ENCODE results near the gene RPL7A. TPM values are rescaled to one million over a fixed set of nuclear protein-coding genes. Genes with fewer than 3 reads are reported as not detected.
"Not testable (repeated sequence)": the region's sequence is repeated elsewhere in the genome, so short reads cannot be mapped to it uniquely, and the experiment has no call there.

RPL7A gene
- total RNA-seq, 1 experiment from 2014 or later: 2,948 TPM

- H3K36me3 ChIP-seq (replicated peaks; ENCODE audit: control insufficient read depth, insufficient read depth, low read length); H3K27me3 ChIP-seq (ENCODE audit: control insufficient read depth, insufficient read depth, low read length); DNase-seq; H3K4me3 ChIP-seq (ENCODE audit: insufficient read depth, low read depth, low read length): not testable (repeated sequence)
These were observed 43.4 kb downstream of the RPL7A start for GRCh38 chr9:133391449-133391848.

- not testable (repeated sequence) for DNase-seq; H3K4me3 ChIP-seq (ENCODE audit: insufficient read depth, low read depth, low read length); H3K27me3 ChIP-seq (ENCODE audit: control insufficient read depth, insufficient read depth, low read length); H3K36me3 ChIP-seq (replicated peaks; ENCODE audit: control insufficient read depth, insufficient read depth, low read length)
These were observed 44.3 kb downstream of the RPL7A start for GRCh38 chr9:133392308-133392707.

DNA sequence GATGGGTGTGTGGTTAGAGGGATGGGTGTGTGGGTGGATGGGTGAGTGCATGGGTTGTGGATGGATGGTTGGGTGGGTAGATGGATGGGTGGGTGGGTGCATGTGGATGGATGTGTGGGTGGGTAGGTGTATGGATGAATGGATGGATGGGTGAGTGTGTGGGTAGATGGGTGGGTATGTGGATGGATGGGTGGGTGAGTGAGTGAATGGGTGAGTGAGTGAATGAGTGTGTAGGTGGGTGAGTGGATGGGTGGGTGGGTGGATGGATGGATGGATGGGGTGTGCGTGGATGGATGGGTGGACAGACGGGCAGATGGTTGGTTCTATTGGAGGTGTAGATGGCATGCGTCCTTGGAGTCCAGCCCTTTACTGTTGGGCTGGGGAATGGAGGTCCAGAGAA lies 45.4 kb downstream of the RPL7A start:
- H3K4me3 ChIP-seq (ENCODE audit: insufficient read depth, low read depth, low read length): no peak overlapping the region
- no peaks in the 10 kb centered on the region for H3K27me3 ChIP-seq (ENCODE audit: control insufficient read depth, insufficient read depth, low read length)
- no peak for DNase-seq
- no peaks in the 10 kb centered on the region for H3K36me3 ChIP-seq (replicated peaks; ENCODE audit: control insufficient read depth, insufficient read depth, low read length)

DNA sequence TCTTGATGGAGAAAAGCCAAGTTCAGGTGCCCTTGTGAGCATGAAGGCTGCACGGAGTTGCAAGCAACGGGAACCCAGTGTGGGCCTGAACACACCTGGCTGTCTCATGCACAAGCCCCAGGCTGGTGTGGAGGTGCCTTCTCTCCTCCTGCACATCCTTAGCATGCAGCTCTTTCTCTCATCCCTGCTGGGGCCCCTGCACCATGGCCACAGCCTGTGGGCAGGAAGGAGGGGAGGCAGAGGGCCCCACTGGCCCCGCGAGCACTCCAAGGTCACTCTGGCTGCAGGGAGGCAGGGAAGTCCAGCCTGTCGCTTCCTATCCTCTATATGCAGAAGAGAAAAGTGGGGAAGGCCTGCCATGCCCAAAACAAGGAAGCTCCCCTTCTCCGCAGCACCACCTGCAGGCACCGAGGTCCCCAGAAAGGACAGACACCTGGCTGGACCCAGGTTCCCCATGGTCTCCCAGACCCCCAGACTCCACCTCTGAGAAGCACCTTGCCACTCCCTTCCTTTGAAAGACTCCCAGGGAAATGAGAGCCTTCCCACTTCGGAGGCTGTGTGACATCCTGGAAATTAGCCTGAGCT lies 46.8 kb downstream of the RPL7A start:
- Histone ChIP-seq H3K27me3 (ENCODE audit: control insufficient read depth, insufficient read depth, low read length) (no peaks in the 10 kb centered on the region), H3K4me3 (ENCODE audit: insufficient read depth, low read depth, low read length) (no peak overlapping the region), H3K36me3 (replicated peaks; ENCODE audit: control insufficient read depth, insufficient read depth, low read length) (no peaks in the 10 kb centered on the region)
- DNase-seq: peak; percentile 56

DNA sequence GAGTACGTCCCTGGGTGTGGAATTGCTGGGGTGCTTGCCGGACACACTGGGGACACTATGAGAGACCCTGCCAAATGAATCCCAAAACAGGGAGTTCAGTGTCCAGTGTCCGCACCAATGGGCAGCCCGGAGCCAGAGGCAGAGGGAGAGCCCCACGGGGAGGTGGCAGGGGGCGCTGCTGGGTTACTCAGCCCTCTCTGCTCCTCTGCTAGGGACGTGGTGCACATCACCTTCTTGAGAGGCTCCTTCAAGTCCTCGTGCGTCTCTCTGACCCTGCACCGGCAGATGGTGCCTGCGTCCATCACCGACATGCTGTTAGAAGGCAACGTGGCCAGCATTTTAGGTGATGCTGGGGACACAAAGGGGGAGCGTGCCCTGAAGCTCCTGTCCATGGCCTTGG lies 48.9 kb downstream of the RPL7A start:
- H3K36me3 ChIP-seq (replicated peaks; ENCODE audit: control insufficient read depth, insufficient read depth, low read length): no peaks in the 10 kb centered on the region
- H3K4me3 ChIP-seq (ENCODE audit: insufficient read depth, low read depth, low read length): no peak overlapping the region
- no peaks in the 10 kb centered on the region for H3K27me3 ChIP-seq (ENCODE audit: control insufficient read depth, insufficient read depth, low read length)
- DNase-seq: peak; percentile 91

- H3K27me3 ChIP-seq (ENCODE audit: control insufficient read depth, insufficient read depth, low read length): no peaks in the 10 kb centered on the region
- DNase-seq: peak; percentile 31
- H3K36me3 ChIP-seq (replicated peaks; ENCODE audit: control insufficient read depth, insufficient read depth, low read length): no peaks in the 10 kb centered on the region
- no peak overlapping the region for H3K4me3 ChIP-seq (ENCODE audit: insufficient read depth, low read depth, low read length)
These were observed 49.4 kb downstream of the RPL7A start for GRCh38 chr9:133397370-133397769.

GRCh38 chr9:133397895-133398294 lies 49.9 kb downstream of the RPL7A start:
- no peaks in the 10 kb centered on the region for H3K27me3 ChIP-seq (ENCODE audit: control insufficient read depth, insufficient read depth, low read length)
- no peak overlapping the region for H3K4me3 ChIP-seq (ENCODE audit: insufficient read depth, low read depth, low read length)
- peak; percentile 37 for DNase-seq
- no peaks in the 10 kb centered on the region for H3K36me3 ChIP-seq (replicated peaks; ENCODE audit: control insufficient read depth, insufficient read depth, low read length)

DNA sequence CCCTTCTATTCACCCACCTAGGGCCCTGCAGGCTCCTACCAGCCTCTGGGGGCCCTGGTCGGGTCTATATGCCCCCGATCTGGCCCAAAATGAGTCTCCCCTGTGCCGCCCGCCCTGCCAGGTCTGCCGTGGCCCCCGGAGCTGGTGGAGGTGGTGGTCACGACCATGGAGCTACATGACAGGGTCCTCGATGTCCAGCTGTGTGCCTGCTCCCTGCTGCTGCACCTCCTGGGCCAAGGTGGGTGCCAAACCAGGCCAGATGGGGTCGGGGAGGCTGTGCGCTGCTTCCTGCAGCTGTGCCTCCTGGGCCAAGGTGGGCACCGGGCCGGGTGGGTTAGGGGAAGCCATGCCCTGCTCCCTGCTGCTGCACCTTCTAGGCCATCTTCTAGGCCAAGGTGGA lies 52.3 kb downstream of the RPL7A start:
- Histone ChIP-seq H3K27me3 (ENCODE audit: control insufficient read depth, insufficient read depth, low read length) (no peaks in the 10 kb centered on the region), H3K36me3 (replicated peaks; ENCODE audit: control insufficient read depth, insufficient read depth, low read length) (peaks cover 3% of the 10 kb centered on the region), H3K4me3 (ENCODE audit: insufficient read depth, low read depth, low read length) (no peak overlapping the region)
- DNase-seq: peak; percentile 46

Other genes starting within 250 kb of the RPL7A start
- 24.4 and 24.6 TPM in 2 replicates for gene RALGDS, start 227.0 kb upstream of the RPL7A start, total RNA-seq (2014; rRNA removed; shearing (Covaris generic))
- gene GBGT1, start 184.3 kb upstream of the RPL7A start, total RNA-seq (2014; rRNA removed; shearing (Covaris generic)): 6.8 and 7.5 TPM in 2 replicates
- not detected in 2 replicates for gene OBP2B, start 139.0 kb upstream of the RPL7A start, total RNA-seq (2014; rRNA removed; shearing (Covaris generic))
- gene ABO, start 73.0 kb upstream of the RPL7A start, total RNA-seq (2014; rRNA removed; shearing (Covaris generic)): 0.63 TPM in 1 of 2 replicates, not detected in the other
- 42.0 and 45.2 TPM in 2 replicates for gene SURF6, start 12.0 kb upstream of the RPL7A start, total RNA-seq (2014; rRNA removed; shearing (Covaris generic))
- gene MED22, start 87 bp upstream of the RPL7A start, total RNA-seq (2014; rRNA removed; shearing (Covaris generic)): 61.0 and 64.6 TPM in 2 replicates
- 30.6 and 31.8 TPM in 2 replicates for gene SURF1, start 8.3 kb downstream of the RPL7A start, total RNA-seq (2014; rRNA removed; shearing (Covaris generic))
- gene SURF2, start 8.3 kb downstream of the RPL7A start, total RNA-seq (2014; rRNA removed; shearing (Covaris generic)): 25.8 and 28.1 TPM in 2 replicates
- gene SURF4, start 27.8 kb downstream of the RPL7A start, total RNA-seq (2014; rRNA removed; shearing (Covaris generic)): 174 and 181 TPM in 2 replicates
- gene STKLD1, start 28.1 kb downstream of the RPL7A start, total RNA-seq (2014; rRNA removed; shearing (Covaris generic)): 0.17 and 0.41 TPM in 2 replicates
- gene REXO4, start 69.8 kb downstream of the RPL7A start, total RNA-seq (2014; rRNA removed; shearing (Covaris generic)): 28.5 and 33.5 TPM in 2 replicates
- 2.8 and 5.5 TPM in 2 replicates for gene ADAMTS13, start 74.1 kb downstream of the RPL7A start, total RNA-seq (2014; rRNA removed; shearing (Covaris generic))
- 9.5 and 11.3 TPM in 2 replicates for gene CACFD1, start 111.8 kb downstream of the RPL7A start, total RNA-seq (2014; rRNA removed; shearing (Covaris generic))
- 13.8 and 18.2 TPM in 2 replicates for gene SLC2A6, start 130.9 kb downstream of the RPL7A start, total RNA-seq (2014; rRNA removed; shearing (Covaris generic))
- not detected in 2 replicates for gene MYMK, start 176.7 kb downstream of the RPL7A start, total RNA-seq (2014; rRNA removed; shearing (Covaris generic))
- gene ADAMTSL2, start 186.5 kb downstream of the RPL7A start, total RNA-seq (2014; rRNA removed; shearing (Covaris generic)): 0.42 and 0.70 TPM in 2 replicates

All from H7 (cell line).